ENCODE data around the gene FHL2.
"Not testable (repeated sequence)": the region's sequence is repeated elsewhere in the genome, so short reads cannot be mapped to it uniquely, and the experiment has no call there.

Gene FHL2

DNA sequence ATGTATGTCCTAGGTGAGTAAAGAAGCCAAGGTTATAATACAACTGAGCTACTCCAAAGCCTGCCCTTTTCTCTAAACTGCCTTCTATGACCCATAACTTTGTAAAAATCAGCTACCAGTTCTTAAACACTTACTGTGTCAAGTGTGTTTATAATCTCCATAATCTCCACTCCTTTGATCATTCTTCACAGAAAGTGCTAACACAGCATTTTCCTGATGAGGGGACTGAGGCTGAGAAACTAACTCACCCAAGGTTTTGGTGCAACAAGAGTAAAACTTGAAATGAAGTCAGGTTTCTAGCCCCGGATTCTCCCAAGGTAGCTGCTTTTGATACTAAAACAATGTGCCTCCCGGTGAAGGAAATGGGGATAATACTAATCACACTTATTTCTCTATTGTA, 63.4 kb downstream of the FHL2 start:
- DNase-seq, result no peak

DNA sequence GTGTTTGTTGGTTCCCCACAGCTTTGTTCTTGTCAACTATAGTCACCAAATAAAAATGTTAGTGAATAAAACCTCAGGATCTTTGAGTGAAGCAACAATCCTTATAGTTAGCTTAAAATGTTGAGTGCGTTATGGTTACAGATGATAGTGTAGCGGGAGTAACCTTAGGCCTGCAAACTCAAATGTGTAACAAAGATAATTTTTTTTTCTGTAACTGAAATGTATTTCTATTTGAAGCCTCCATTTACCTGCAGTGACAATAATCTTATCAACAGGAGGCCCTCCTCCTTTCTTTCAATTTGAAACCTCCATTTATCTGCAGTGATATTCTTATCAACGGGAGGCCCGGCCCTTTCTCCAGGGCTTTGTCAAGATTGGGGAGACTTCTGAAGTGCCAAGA, 64.6 kb downstream of the FHL2 start:
- no peak for DNase-seq

GRCh38 chr2:105330681-105331375, 68.0 kb downstream of the FHL2 start:
- DNase-seq, result no peak

GRCh38 chr2:105329561-105330495, 69.0 kb downstream of the FHL2 start, which contains the start of gene TGFBRAP1:
TSS of gene TGFBRAP1 (minus strand) at chr2:105329735. CDS start at chr2:105308301, 21,434 bp downstream.
- peak; percentile 59 for DNase-seq

DNA sequence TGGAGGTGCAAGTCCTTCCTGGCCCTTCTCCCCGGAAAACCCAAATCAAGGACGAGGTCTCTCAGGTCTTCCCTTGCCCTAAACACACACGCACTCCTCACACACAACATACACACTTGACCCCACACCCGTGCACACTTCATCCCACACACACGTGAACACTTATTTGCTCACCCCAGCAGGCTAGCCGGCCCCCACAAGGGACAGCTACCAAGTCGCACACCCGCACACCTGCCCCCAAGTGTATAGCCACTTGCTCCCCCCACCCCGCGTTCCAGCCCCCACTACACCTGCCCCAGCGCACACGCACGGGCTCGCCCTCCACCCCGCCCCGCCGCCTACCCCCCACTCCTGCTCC, 69.7 kb downstream of the FHL2 start:
- no peak for DNase-seq

DNA sequence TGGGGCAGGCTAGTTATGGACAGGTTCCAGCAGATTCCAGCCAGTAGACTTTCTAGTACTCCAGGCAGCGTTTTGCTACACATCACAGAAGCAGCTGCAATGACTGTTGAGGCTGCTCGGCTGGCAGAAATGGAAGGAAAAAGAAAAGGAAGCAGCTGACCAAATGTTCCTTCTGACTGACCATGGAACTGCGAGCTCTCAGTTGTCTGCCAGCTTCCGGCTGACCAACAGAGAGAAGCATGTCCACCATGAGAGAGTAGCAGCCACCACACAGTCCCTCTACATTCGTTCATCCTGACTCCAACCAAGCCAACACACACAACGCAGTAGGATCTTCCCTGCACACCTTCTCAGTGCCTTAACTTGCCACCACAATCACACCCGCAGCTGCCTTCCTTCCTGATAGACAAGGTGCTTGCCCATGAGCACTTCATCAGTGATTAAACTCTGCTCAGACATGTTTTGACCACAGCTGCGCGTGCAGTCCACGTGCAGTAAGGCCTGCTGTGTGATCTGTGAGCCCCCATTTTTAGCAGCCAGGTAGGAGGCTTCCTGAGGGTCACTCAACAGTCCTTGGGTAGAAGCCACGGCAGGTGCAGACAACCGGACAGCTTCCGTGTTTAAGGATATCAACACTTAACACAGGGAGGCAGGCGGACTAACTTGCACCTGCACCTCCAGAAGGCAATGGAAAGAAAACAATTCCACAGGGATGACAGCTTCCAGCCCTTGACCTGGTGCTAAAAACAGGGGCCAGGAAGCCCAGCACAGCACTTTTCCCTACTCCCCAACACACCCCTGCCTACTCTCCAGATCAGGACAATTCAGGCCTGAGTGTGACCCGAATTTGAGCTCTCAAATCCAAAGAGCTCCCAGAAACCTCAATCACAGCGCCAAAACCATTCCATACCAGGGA, 70.3 kb downstream of the FHL2 start:
- DNase-seq, result peak; percentile 39

GRCh38 chr2:105327690-105328089, 71.2 kb downstream of the FHL2 start:
- no peak for DNase-seq

DNA sequence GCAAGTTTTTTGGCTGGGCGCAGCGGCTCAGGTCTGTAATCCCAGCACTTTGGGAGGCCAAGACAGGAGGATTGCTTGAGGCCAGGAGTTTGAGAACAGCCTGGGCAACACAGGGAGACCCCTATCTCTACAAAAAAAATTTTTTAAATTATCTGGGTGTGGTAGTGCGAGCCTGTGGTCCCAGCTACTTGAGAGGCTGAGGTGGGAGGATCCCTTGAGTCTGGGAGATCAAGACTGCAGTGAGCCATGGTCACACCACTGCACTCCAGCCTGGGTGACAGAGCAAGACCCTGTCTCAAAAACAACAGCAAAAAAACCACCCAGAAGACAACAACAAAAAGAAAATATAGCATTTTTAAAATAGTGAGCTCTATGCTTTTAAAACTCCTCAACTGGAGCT, 71.6 kb downstream of the FHL2 start:
- DNase-seq, result not testable (repeated sequence)

- DNase-seq, result no peak
These were observed 73.4 kb downstream of the FHL2 start for GRCh38 chr2:105325389-105325963.

GRCh38 chr2:105324732-105325131, 74.1 kb downstream of the FHL2 start:
- DNase-seq, result no peak

DNA sequence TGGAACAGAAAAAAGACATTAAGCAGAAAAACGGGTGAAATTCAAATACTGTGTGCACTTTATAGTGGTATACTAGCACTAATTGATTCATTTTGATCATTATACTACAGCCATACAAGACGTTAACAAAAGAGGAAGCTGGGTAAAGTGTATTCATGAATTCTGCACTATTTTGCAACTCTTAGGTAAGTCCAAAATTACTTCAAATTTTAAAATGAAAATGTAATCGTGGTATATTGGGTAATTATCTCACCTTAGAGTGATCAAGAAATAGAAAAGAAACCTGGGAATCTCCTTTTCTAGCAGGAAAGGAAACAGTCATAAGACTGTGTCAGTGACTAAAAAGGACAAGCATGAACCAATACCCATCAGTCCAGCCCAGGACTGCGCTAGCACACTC, 74.8 kb downstream of the FHL2 start:
- no peak for DNase-seq

DNA sequence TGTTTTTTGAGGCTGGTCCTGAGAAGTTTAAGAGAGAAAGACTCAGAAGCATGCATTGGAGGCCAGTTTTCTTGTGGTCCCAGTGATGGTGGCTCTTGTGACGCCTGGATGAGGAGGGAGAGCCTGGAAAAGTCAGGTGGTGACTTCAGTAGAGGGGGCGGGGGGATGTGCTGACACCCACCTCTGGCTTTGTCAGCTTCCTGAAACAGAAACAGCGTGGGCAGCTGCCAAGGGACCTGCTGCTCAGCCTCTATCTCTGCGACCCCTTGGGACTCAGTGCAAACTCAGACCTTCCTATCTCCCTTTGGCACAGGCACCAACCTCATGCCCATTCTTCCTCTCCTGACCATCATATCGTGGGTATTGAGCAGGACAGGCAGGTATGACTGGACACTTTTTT, 75.7 kb downstream of the FHL2 start:
- DNase-seq, result no peak

GRCh38 chr2:105321875-105322646, 76.8 kb downstream of the FHL2 start:
- no peak for DNase-seq

DNA sequence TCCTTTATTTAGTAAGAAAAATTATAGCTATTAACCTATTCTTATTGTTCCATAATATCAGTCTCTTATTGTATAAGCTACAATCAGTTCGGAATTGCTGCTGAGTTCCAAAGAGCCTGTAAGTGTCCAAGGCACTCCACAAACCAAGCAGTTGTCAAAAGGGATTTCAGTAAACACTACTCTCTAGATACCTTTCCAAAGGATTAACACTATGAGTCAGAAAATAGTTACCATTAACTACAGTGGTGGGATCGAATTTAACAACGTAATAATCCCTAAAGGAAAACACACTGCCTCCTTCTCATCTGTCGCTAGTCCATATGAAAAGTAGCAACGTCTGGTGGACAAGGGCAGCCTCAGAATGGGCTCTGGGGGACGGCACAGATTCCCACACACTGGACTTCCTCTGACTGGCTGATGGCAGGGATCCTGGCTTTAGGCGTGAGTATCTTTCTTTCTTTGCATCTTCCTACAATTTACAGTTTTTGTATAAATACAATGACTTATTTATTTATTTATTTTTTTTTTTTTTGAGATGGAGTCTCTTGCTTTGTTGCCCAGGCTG, 78.1 kb downstream of the FHL2 start:
- no peak for DNase-seq

- no peak for DNase-seq
These were observed 80.9 kb downstream of the FHL2 start for GRCh38 chr2:105317937-105318336.

- DNase-seq, result no peak
These were observed 83.5 kb downstream of the FHL2 start for GRCh38 chr2:105315314-105315713.

DNA sequence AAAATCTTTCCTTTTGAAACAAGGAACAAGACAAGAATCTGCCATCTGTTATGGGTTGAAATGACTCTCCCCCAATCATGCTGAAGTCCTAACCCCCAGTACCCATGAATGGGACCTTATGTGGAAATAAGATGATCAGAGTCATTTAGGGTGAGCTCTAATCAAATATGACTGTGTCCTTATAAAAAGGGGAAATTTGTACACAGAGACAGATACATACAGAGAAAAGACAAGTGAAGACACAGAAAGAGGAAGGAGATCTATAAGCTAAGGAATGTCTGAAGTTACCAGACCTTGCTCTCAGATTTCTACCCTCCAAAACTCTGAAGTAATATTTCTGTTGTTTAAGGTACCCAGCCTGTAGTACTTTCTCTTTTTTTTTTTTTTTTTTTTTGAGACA, 85.0 kb downstream of the FHL2 start:
- DNase-seq, result no peak
